ENCODE data around the gene MCTP1.

Gene MCTP1

DNA sequence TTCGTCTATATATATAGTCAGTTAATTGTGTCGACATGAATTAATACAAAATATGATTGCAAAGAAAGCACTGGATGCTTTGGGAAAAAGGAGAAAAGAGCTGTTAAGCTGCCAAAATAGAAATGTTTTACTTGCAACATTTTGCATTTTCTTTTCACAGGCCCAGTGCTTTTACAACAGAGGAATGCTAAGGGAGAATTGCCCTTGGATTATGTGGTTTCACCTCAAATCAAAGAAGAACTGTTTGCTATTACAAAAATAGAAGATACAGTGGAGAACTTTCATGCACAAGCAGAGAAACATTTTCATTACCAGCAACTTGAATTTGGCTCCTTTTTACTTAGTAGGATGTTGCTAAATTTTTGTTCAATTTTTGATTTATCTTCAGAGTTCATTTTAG, 590.2 kb downstream of the MCTP1 start:
- Histone ChIP-seq H3K36me3 (replicated peaks; ENCODE audit: low read depth, low read length) (peaks cover 3% of the 10 kb centered on the region), H3K79me2 (ENCODE audit: low read length) (no peaks in the 10 kb centered on the region), H3K27me3 (ENCODE audit: low read depth, low read length) (no peaks in the 10 kb centered on the region), H3K9ac (ENCODE audit: low read length) (no peak overlapping the region), H3K27ac (ENCODE audit: low read length) (no peak overlapping the region), H2AFZ (ENCODE audit: low read depth, low read length) (no peak overlapping the region), H3K4me1 (ENCODE audit: low read length) (0 out of 2 replicates have a peak, but pooled peaks cover 3% of the 10 kb centered on the region), H3K4me2 (ENCODE audit: low read length) (no peak overlapping the region), H3K4me3 (ENCODE audit: low read length) (no peak overlapping the region), H4K20me1 (ENCODE audit: insufficient read depth, low read length) (no peaks in the 10 kb centered on the region), H3K9me3 (ENCODE audit: insufficient read depth, low read length) (no peaks in the 10 kb centered on the region)
- no peak for TF ChIP-seq CTCF (IDR thresholded peaks at IDR 0.05; ENCODE audit: low read depth, low read length)
- TF ChIP-seq EZH2phosphoT487 (IDR thresholded peaks at IDR 0.05; ENCODE audit: low read depth) = no peak

DNA sequence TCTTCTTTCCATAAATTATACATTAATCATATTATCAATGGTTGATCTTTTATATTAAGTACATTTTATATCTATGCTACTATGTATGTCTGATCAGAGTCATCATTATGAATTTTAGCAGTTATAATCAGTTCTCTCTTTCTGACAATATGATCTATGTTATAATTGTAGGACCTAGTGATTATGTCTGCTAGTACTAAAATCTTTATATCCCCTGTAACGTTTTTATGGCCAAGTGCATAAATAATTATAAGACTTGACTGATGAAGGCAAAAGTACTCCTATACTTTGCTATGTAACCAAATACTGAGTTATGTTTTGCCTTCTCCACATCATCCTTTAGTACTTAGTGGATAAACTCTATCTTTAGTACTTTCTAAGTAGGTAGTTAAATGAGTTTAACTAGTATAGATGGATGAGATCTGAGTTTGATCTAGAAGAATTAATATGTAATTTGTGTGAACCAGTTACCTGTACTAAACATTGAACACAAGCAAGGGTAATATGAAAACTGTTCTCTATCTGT, 591.0 kb downstream of the MCTP1 start:
- Histone ChIP-seq H3K79me2 (ENCODE audit: low read length) (no peaks in the 10 kb centered on the region), H3K4me2 (ENCODE audit: low read length) (no peak overlapping the region)
- no peak for TF ChIP-seq CTCF (IDR thresholded peaks at IDR 0.05; ENCODE audit: low read depth, low read length)
- no peak for TF ChIP-seq EZH2phosphoT487 (IDR thresholded peaks at IDR 0.05; ENCODE audit: low read depth)

GRCh38 chr5:94693043-94693822, 591.7 kb downstream of the MCTP1 start:
- Histone ChIP-seq H3K4me1 (ENCODE audit: low read length) (no peaks in the 10 kb centered on the region), H3K4me2 (ENCODE audit: low read length) (no peak overlapping the region), H3K27ac (ENCODE audit: low read length) (no peak overlapping the region), H4K20me1 (ENCODE audit: insufficient read depth, low read length) (no peaks in the 10 kb centered on the region), H3K27me3 (ENCODE audit: low read depth, low read length) (no peaks in the 10 kb centered on the region), H2AFZ (ENCODE audit: low read depth, low read length) (no peak overlapping the region), H3K36me3 (replicated peaks; ENCODE audit: low read depth, low read length) (peaks cover 3% of the 10 kb centered on the region), H3K9me3 (ENCODE audit: insufficient read depth, low read length) (no peaks in the 10 kb centered on the region), H3K9ac (ENCODE audit: low read length) (no peak overlapping the region), H3K79me2 (ENCODE audit: low read length) (no peaks in the 10 kb centered on the region), H3K4me3 (ENCODE audit: low read length) (no peak overlapping the region)
- TF ChIP-seq CTCF (IDR thresholded peaks at IDR 0.05; ENCODE audit: low read depth, low read length) (peak; percentile 41), EZH2phosphoT487 (IDR thresholded peaks at IDR 0.05; ENCODE audit: low read depth) (no peak)

More for the DNA sequence above, 591.0 kb downstream of the MCTP1 start:
- H3K9ac ChIP-seq (ENCODE audit: low read length) = no peak overlapping the region
- no peaks in the 10 kb centered on the region for H3K4me1 ChIP-seq (ENCODE audit: low read length)
- no peak overlapping the region for H3K27ac ChIP-seq (ENCODE audit: low read length)
- H2AFZ ChIP-seq (ENCODE audit: low read depth, low read length) = no peak overlapping the region
- peaks cover 3% of the 10 kb centered on the region for H3K36me3 ChIP-seq (replicated peaks; ENCODE audit: low read depth, low read length)
- H3K4me3 ChIP-seq (ENCODE audit: low read length) = no peak overlapping the region
- no peaks in the 10 kb centered on the region for H3K9me3 ChIP-seq (ENCODE audit: insufficient read depth, low read length)
- no peaks in the 10 kb centered on the region for H4K20me1 ChIP-seq (ENCODE audit: insufficient read depth, low read length)
- no peaks in the 10 kb centered on the region for H3K27me3 ChIP-seq (ENCODE audit: low read depth, low read length)

DNA sequence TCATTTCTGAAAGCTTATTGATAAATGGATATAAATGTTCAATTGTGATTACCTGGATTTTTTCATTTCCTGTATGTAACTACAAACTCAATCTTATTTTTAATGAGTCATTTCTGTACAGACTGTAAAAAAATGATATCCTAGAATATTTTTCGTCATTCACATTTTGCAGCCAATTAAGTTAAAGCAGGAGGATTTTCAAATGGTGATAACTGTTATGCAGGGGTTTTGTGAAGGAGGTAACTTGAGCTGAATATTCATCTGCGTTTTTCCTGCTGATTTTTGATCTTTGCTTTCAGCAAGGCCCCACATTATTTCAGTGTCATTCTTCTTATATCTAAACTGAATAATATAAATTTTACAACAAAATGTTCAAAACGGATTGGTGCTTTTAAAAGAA, 592.3 kb downstream of the MCTP1 start:
- Histone ChIP-seq H2AFZ (ENCODE audit: low read depth, low read length) (no peak overlapping the region), H3K9ac (ENCODE audit: low read length) (no peak overlapping the region), H3K27ac (ENCODE audit: low read length) (no peak overlapping the region), H3K4me3 (ENCODE audit: low read length) (no peak overlapping the region), H3K27me3 (ENCODE audit: low read depth, low read length) (no peaks in the 10 kb centered on the region), H3K36me3 (replicated peaks; ENCODE audit: low read depth, low read length) (peaks cover 3% of the 10 kb centered on the region), H3K4me2 (ENCODE audit: low read length) (no peak overlapping the region), H3K79me2 (ENCODE audit: low read length) (no peaks in the 10 kb centered on the region), H4K20me1 (ENCODE audit: insufficient read depth, low read length) (no peaks in the 10 kb centered on the region), H3K9me3 (ENCODE audit: insufficient read depth, low read length) (no peaks in the 10 kb centered on the region), H3K4me1 (ENCODE audit: low read length) (no peaks in the 10 kb centered on the region)
- no peak for TF ChIP-seq CTCF (IDR thresholded peaks at IDR 0.05; ENCODE audit: low read depth, low read length)

Measured in OCI-LY3 (cell line).